Loucy (cell line): Measurements from ENCODE around the gene UNC50.

Source experiments
- EZH2phosphoT487 ChIP-seq: fragments of 200-600 bp; IDR thresholded peaks from 2 replicates; pipeline ENCODE4 v1.6.1; 2018; ENCODE audit warnings: antibody characterized with exemption, mild to moderate bottlenecking, moderate library complexity, borderline replicate concordance
- TF ChIP-seq, protein P1 (sequence below): fragments of 200-600 bp; sonication (generic); conservative IDR thresholded peaks from 2 replicates; pipeline ENCODE4 v1.5.1; 2014; ENCODE audit warnings: mild to moderate bottlenecking, antibody characterized with exemption, low read length

DNA sequence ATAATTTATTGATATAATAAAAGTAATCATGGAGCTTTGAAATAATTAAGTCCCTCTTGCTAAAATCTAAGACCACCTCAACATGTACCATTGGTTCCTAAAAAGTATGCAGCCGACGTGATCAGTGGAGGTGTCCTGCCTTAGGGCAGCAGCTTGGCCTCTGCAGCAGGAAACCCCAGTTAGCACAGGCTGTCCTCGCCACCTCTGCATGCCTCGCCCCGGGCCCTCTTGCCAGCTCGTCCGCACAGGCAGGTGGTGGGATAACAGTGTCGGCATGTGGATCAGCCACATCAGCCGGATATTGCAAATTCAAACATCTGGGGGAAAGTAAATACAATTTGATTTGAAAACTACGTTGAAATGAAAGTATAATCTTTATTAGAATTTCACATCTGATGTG lies 23.0 kb upstream of the UNC50 start:
- TF ChIP-seq, protein P1, sequence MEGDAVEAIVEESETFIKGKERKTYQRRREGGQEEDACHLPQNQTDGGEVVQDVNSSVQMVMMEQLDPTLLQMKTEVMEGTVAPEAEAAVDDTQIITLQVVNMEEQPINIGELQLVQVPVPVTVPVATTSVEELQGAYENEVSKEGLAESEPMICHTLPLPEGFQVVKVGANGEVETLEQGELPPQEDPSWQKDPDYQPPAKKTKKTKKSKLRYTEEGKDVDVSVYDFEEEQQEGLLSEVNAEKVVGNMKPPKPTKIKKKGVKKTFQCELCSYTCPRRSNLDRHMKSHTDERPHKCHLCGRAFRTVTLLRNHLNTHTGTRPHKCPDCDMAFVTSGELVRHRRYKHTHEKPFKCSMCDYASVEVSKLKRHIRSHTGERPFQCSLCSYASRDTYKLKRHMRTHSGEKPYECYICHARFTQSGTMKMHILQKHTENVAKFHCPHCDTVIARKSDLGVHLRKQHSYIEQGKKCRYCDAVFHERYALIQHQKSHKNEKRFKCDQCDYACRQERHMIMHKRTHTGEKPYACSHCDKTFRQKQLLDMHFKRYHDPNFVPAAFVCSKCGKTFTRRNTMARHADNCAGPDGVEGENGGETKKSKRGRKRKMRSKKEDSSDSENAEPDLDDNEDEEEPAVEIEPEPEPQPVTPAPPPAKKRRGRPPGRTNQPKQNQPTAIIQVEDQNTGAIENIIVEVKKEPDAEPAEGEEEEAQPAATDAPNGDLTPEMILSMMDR = no peak
- TF ChIP-seq EZH2phosphoT487 = no peak
